ENCODE data around the gene PTPRN2.

Gene PTPRN2

GRCh38 chr7:158085741-158086695 lies 501.6 kb downstream of the PTPRN2 start:
- no peaks in the 10 kb centered on the region for H3K36me3 ChIP-seq (ENCODE audit: insufficient read depth, low read length)
- H3K4me1 ChIP-seq (ENCODE audit: insufficient read depth, low read length): no peaks in the 10 kb centered on the region
- H3K9me3 ChIP-seq (ENCODE audit: control insufficient read depth, insufficient read depth, low read length): no peaks in the 10 kb centered on the region
- no peak overlapping the region for H3K9ac ChIP-seq (ENCODE audit: low read depth, low read length)

- Histone ChIP-seq H3K9ac (ENCODE audit: low read depth, low read length) (no peak overlapping the region), H3K4me1 (ENCODE audit: insufficient read depth, low read length) (no peaks in the 10 kb centered on the region), H3K36me3 (ENCODE audit: insufficient read depth, low read length) (no peaks in the 10 kb centered on the region), H3K9me3 (ENCODE audit: control insufficient read depth, insufficient read depth, low read length) (no peaks in the 10 kb centered on the region)
Observed at GRCh38 chr7:158084555-158084954, 503.1 kb downstream of the PTPRN2 start.

GRCh38 chr7:158083526-158084310 lies 503.9 kb downstream of the PTPRN2 start:
- Histone ChIP-seq H3K4me1 (ENCODE audit: insufficient read depth, low read length) (no peaks in the 10 kb centered on the region), H3K9me3 (ENCODE audit: control insufficient read depth, insufficient read depth, low read length) (no peaks in the 10 kb centered on the region), H3K36me3 (ENCODE audit: insufficient read depth, low read length) (no peaks in the 10 kb centered on the region), H3K9ac (ENCODE audit: low read depth, low read length) (no peak overlapping the region)

GRCh38 chr7:158082761-158083160 lies 504.9 kb downstream of the PTPRN2 start:
- Histone ChIP-seq H3K9ac (ENCODE audit: low read depth, low read length) (no peak overlapping the region), H3K4me1 (ENCODE audit: insufficient read depth, low read length) (no peaks in the 10 kb centered on the region), H3K9me3 (ENCODE audit: control insufficient read depth, insufficient read depth, low read length) (no peaks in the 10 kb centered on the region)

GRCh38 chr7:158080899-158081445 lies 506.7 kb downstream of the PTPRN2 start:
- no peak overlapping the region for H3K9ac ChIP-seq (ENCODE audit: low read depth, low read length)
- H3K9me3 ChIP-seq (ENCODE audit: control insufficient read depth, insufficient read depth, low read length): no peaks in the 10 kb centered on the region
- H3K4me1 ChIP-seq (ENCODE audit: insufficient read depth, low read length): no peaks in the 10 kb centered on the region
- no peaks in the 10 kb centered on the region for H3K36me3 ChIP-seq (ENCODE audit: insufficient read depth, low read length)

More at GRCh38 chr7:158082761-158083160, 504.9 kb downstream of the PTPRN2 start:
- no peaks in the 10 kb centered on the region for H3K36me3 ChIP-seq (ENCODE audit: insufficient read depth, low read length)

- H3K4me1 ChIP-seq (ENCODE audit: insufficient read depth, low read length): no peaks in the 10 kb centered on the region
- no peak overlapping the region for H3K9ac ChIP-seq (ENCODE audit: low read depth, low read length)
- H3K9me3 ChIP-seq (ENCODE audit: control insufficient read depth, insufficient read depth, low read length): no peaks in the 10 kb centered on the region
- no peaks in the 10 kb centered on the region for H3K36me3 ChIP-seq (ENCODE audit: insufficient read depth, low read length)
Observed at GRCh38 chr7:158077934-158078910, 509.4 kb downstream of the PTPRN2 start.

- Histone ChIP-seq H3K36me3 (ENCODE audit: insufficient read depth, low read length) (no peaks in the 10 kb centered on the region), H3K4me1 (ENCODE audit: insufficient read depth, low read length) (no peaks in the 10 kb centered on the region), H3K9ac (ENCODE audit: low read depth, low read length) (no peak overlapping the region), H3K9me3 (ENCODE audit: control insufficient read depth, insufficient read depth, low read length) (no peaks in the 10 kb centered on the region)
Observed at GRCh38 chr7:158077151-158077840, 510.3 kb downstream of the PTPRN2 start.

GRCh38 chr7:158076656-158077055 lies 511.0 kb downstream of the PTPRN2 start:
- H3K36me3 ChIP-seq (ENCODE audit: insufficient read depth, low read length): no peaks in the 10 kb centered on the region
- no peak overlapping the region for H3K9ac ChIP-seq (ENCODE audit: low read depth, low read length)
- H3K9me3 ChIP-seq (ENCODE audit: control insufficient read depth, insufficient read depth, low read length): no peaks in the 10 kb centered on the region
- no peaks in the 10 kb centered on the region for H3K4me1 ChIP-seq (ENCODE audit: insufficient read depth, low read length)

- Histone ChIP-seq H3K36me3 (ENCODE audit: insufficient read depth, low read length) (no peaks in the 10 kb centered on the region), H3K4me1 (ENCODE audit: insufficient read depth, low read length) (no peaks in the 10 kb centered on the region), H3K9me3 (ENCODE audit: control insufficient read depth, insufficient read depth, low read length) (no peaks in the 10 kb centered on the region), H3K9ac (ENCODE audit: low read depth, low read length) (no peak overlapping the region)
Observed at GRCh38 chr7:158076215-158076614, 511.4 kb downstream of the PTPRN2 start.

GRCh38 chr7:158075633-158076001 lies 512.0 kb downstream of the PTPRN2 start:
- Histone ChIP-seq H3K9ac (ENCODE audit: low read depth, low read length) (no peak overlapping the region), H3K4me1 (ENCODE audit: insufficient read depth, low read length) (no peaks in the 10 kb centered on the region), H3K9me3 (ENCODE audit: control insufficient read depth, insufficient read depth, low read length) (no peaks in the 10 kb centered on the region), H3K36me3 (ENCODE audit: insufficient read depth, low read length) (no peaks in the 10 kb centered on the region)

GRCh38 chr7:158074896-158075632 lies 512.6 kb downstream of the PTPRN2 start:
- H3K4me1 ChIP-seq (ENCODE audit: insufficient read depth, low read length): no peaks in the 10 kb centered on the region
- no peaks in the 10 kb centered on the region for H3K9me3 ChIP-seq (ENCODE audit: control insufficient read depth, insufficient read depth, low read length)
- no peaks in the 10 kb centered on the region for H3K36me3 ChIP-seq (ENCODE audit: insufficient read depth, low read length)
- no peak overlapping the region for H3K9ac ChIP-seq (ENCODE audit: low read depth, low read length)

GRCh38 chr7:158073845-158074840 lies 513.5 kb downstream of the PTPRN2 start:
- H3K9ac ChIP-seq (ENCODE audit: low read depth, low read length): no peak overlapping the region
- no peaks in the 10 kb centered on the region for H3K9me3 ChIP-seq (ENCODE audit: control insufficient read depth, insufficient read depth, low read length)
- no peaks in the 10 kb centered on the region for H3K36me3 ChIP-seq (ENCODE audit: insufficient read depth, low read length)
- H3K4me1 ChIP-seq (ENCODE audit: insufficient read depth, low read length): no peaks in the 10 kb centered on the region

All from ES-I3 (cell line).